Upper lobe of left lung (tissue), 6 donors: ENCODE data around the gene DPP6. TPM values are rescaled to one million over a fixed set of nuclear protein-coding genes. Genes with fewer than 3 reads are reported as not detected.

Experiments used
- ATAC-seq, 2 donors: fragments of 200-7000 bp; cut with Tn5 transposase; one replicate each; pipeline ENCODE4 v1.9.1; 2022; ENCODE audit warnings: mild to moderate bottlenecking in 2 of 2, moderate library complexity in 2 of 2; ENCODE audit not compliant: low FRiP score in 2 of 2
- DNase-seq, 2 donors: peaks; one replicate each; pipeline ENCODE4 v3.0.0-alpha.2; 2019 to 2020
- H3K27ac ChIP-seq, 4 donors: fragments of 200-600 bp; sonication (generic); one replicate each; pipeline ENCODE4 v1.5.1; 2016 to 2019
- H3K27me3 ChIP-seq, 4 donors: fragments of 200-600 bp; sonication (generic); one replicate each; pipeline ENCODE4 v1.5.1; 2017 to 2019
- H3K36me3 ChIP-seq, 4 donors: fragments of 200-600 bp; sonication (generic); one replicate each; pipeline ENCODE4 v1.5.1; 2016 to 2019
- H3K4me1 ChIP-seq, 4 donors: fragments of 200-600 bp; sonication (generic); one replicate each; pipeline ENCODE4 v1.5.1; 2018 to 2019
- H3K4me3 ChIP-seq, 4 donors: fragments of 200-600 bp; sonication (generic); one replicate each; pipeline ENCODE4 v1.5.1; 2017 to 2019; ENCODE audit warnings: mild to moderate bottlenecking in 2 of 4, moderate library complexity in 1 of 4
- H3K9me3 ChIP-seq, 4 donors: fragments of 200-600 bp; sonication (generic); one replicate each; pipeline ENCODE4 v1.5.1; 2018 to 2019
- EP300 ChIP-seq, 4 donors: sonication (generic); formaldehyde crosslinking; IDR thresholded peaks; one replicate each; pipeline ENCODE4 v1.5.1; 2017; ENCODE audit warnings: antibody characterized with exemption in 4 of 4, control low read depth in 2 of 4
- POLR2A ChIP-seq, 4 donors: fragments of 450-650 bp; IDR thresholded peaks; one replicate each; pipeline ENCODE4 v1.5.1; 2016 to 2017; ENCODE audit warnings: antibody characterized with exemption in 4 of 4, mild to moderate bottlenecking in 2 of 4
- POLR2AphosphoS5 ChIP-seq, 2 donors: sonication (generic); formaldehyde crosslinking; IDR thresholded peaks; one replicate each; pipeline ENCODE4 v1.5.1; 2017; ENCODE audit warnings: antibody characterized with exemption in 2 of 2
- WGBS, 2 donors: methylation state at CpG; one replicate each; pipeline ENCODE4 v1.1.5; 2017 to 2018; 5-methylcytosine and 5-hydroxymethylcytosine counted together
- total RNA-seq, 6 donors: library from RNA; depleted of rRNA in 4 of 6; stranded (reverse); fragments of >200 nt in 4 of 6; gene quantifications; one replicate each; pipeline versions ENCODE4 v1.1.0 to v1.2.1, GENCODE V29; 2016 to 2021
- TF ChIP-seq, protein P1 (sequence below), 6 experiments: fragments of 450-650 bp in 4 of 6; fragments of 200-600 bp in 2 of 6; sonication (generic) in 2 of 6; IDR thresholded peaks; one replicate each; pipeline ENCODE4 v1.5.1; 2016 to 2019; ENCODE audit warnings: antibody characterized with exemption in 6 of 6
- donor health status: DM: no; HTN: no; CAD: no; lungs with moderate emphysema.
- donor health status: DM: no; HTN: yes; CAD: no; lungs with severe emphysema.

The DPP6 gene
- total RNA-seq, 6 donors from 2014 or later, result 0.49 to 3.1 (median 0.86) TPM; not detected in 2

DNA sequence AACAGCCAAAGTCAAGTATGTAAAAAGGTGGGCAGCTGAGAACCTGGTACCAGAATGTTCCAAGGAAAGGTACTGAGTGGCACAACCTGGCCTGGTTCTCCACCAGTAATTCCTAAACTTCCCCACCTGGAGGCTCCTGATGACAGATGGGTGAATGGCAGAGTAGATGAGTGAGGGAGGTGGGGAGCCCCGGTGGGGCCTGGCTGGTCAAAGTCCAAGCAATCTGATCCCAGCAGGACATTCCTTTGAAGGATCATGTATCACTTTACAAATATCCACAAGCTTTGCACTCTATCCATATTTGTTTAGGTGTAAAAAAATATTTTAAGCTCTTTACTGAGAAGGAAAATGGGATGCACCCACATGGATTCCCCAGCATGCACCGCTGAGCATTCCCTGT lies 250.2 kb downstream of the DPP6 start:
- Histone ChIP-seq H3K4me3 (no peak overlapping the region), H3K9me3 (no peaks in the 10 kb centered on the region), H3K36me3 (no peaks in the 10 kb centered on the region), H3K27me3 (peaks cover 0 to 3% (median 0%) of the 10 kb centered on the region in 4 donors), H3K27ac (no peak overlapping the region), H3K4me1 (peaks cover 0 to 5% (median 0%) of the 10 kb centered on the region in 4 donors)
- no peak for DNase-seq
- TF ChIP-seq POLR2A (IDR thresholded peaks at IDR 0.05), result no peak
- 27 to 47% methylated on average over 2 of the region's 2 CpGs for WGBS, 2 donors
- no peak for ATAC-seq

GRCh38 chr7:154304231-154304630 lies 252.0 kb downstream of the DPP6 start:
- WGBS, 2 donors, result 46 to 49% methylated on average over 4 of the region's 4 CpGs
- TF ChIP-seq EP300 (IDR thresholded peaks at IDR 0.05), result no peak
- TF ChIP-seq POLR2A (IDR thresholded peaks at IDR 0.05), result no peak
- TF ChIP-seq, protein P1, sequence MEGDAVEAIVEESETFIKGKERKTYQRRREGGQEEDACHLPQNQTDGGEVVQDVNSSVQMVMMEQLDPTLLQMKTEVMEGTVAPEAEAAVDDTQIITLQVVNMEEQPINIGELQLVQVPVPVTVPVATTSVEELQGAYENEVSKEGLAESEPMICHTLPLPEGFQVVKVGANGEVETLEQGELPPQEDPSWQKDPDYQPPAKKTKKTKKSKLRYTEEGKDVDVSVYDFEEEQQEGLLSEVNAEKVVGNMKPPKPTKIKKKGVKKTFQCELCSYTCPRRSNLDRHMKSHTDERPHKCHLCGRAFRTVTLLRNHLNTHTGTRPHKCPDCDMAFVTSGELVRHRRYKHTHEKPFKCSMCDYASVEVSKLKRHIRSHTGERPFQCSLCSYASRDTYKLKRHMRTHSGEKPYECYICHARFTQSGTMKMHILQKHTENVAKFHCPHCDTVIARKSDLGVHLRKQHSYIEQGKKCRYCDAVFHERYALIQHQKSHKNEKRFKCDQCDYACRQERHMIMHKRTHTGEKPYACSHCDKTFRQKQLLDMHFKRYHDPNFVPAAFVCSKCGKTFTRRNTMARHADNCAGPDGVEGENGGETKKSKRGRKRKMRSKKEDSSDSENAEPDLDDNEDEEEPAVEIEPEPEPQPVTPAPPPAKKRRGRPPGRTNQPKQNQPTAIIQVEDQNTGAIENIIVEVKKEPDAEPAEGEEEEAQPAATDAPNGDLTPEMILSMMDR (IDR thresholded peaks at IDR 0.05), result no peak
- TF ChIP-seq POLR2AphosphoS5 (IDR thresholded peaks at IDR 0.05), result no peak
- no peaks in the 10 kb centered on the region for H3K9me3 ChIP-seq
- no peak overlapping the region for H3K27ac ChIP-seq
- no peak for DNase-seq
- no peaks in the 10 kb centered on the region for H3K36me3 ChIP-seq
- H3K27me3 ChIP-seq, result peaks cover 0 to 3% (median 0%) of the 10 kb centered on the region in 4 donors
- H3K4me3 ChIP-seq, result no peak overlapping the region
- peaks cover 0 to 5% (median 0%) of the 10 kb centered on the region in 4 donors for H3K4me1 ChIP-seq
- no peak for ATAC-seq

GRCh38 chr7:154304740-154305700 lies 252.8 kb downstream of the DPP6 start:
- 15% methylated on average over 19 to 42 of the region's 57 CpGs for WGBS, 2 donors
- Histone ChIP-seq H3K27me3 (peaks cover 0 to 3% (median 0%) of the 10 kb centered on the region in 4 donors), H3K4me1 (peaks cover 0 to 5% (median 0%) of the 10 kb centered on the region in 4 donors), H3K36me3 (no peaks in the 10 kb centered on the region), H3K27ac (no peak overlapping the region), H3K4me3 (no peak overlapping the region), H3K9me3 (no peaks in the 10 kb centered on the region)
- TF ChIP-seq, protein P1 (IDR thresholded peaks at IDR 0.05), result no peak
- ATAC-seq (no peak), DNase-seq (peak in 1 of 2 donors; percentile 73)

DNA sequence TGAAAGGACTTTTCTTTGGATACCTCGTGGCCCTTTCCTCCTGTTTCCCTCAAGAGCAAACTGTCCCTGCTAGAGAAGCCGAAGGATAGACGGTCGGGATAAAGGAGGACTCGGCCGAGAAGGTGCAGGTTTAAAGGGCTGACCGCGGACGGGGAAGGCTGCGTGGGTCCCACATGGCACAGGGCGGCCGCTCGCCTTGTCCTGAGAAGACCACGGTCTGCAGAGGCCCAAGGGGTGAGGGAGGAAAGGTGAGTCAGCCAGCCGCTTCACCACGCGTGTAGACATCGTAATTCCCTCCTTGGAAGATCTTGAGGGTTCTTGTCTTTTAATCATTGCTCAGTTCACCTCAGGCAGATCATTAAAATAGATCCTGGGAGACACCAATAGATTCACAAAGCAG lies 253.8 kb downstream of the DPP6 start:
- TF ChIP-seq POLR2A (IDR thresholded peaks at IDR 0.05), result no peak
- no peak for TF ChIP-seq POLR2AphosphoS5 (IDR thresholded peaks at IDR 0.05)
- no peak for TF ChIP-seq EP300 (IDR thresholded peaks at IDR 0.05)
- TF ChIP-seq, protein P1 (IDR thresholded peaks at IDR 0.05), result no peak
- Histone ChIP-seq H3K4me1 (peaks cover 0 to 5% (median 0%) of the 10 kb centered on the region in 4 donors), H3K36me3 (no peaks in the 10 kb centered on the region), H3K27ac (no peak overlapping the region), H3K4me3 (no peak overlapping the region), H3K9me3 (no peaks in the 10 kb centered on the region), H3K27me3 (peaks cover 0 to 3% (median 0%) of the 10 kb centered on the region in 4 donors)
- ATAC-seq (no peak), DNase-seq (peak in 1 of 2 donors; percentile 58)
- 84 to 88% methylated on average over 18 of the region's 18 CpGs for WGBS, 2 donors

DNA sequence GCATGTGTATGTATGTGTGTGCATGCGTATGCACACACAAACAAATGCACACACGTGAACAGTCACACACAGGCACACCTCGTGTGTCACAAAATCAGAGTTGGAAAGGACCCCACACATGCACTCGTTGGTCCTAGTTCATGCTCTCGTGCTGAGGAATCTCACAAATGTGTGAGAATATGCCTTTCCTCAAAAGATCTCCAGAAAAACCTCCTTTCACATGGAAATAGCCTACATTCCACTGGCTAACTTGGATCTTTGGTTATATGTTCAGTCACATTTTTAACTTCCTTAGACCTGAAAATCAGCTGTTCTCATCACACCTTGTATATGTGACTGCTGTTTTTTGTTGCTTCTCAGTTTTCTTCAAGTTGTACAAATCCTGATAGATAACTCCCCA lies 256.7 kb downstream of the DPP6 start:
- Histone ChIP-seq H3K27ac (no peak overlapping the region), H3K4me3 (no peak overlapping the region), H3K4me1 (peaks cover 0 to 5% (median 0%) of the 10 kb centered on the region in 4 donors), H3K36me3 (no peaks in the 10 kb centered on the region), H3K27me3 (peaks cover 0 to 3% (median 0%) of the 10 kb centered on the region in 4 donors), H3K9me3 (no peaks in the 10 kb centered on the region)
- TF ChIP-seq POLR2A (IDR thresholded peaks at IDR 0.05), result no peak
- no peak for TF ChIP-seq POLR2AphosphoS5 (IDR thresholded peaks at IDR 0.05)
- TF ChIP-seq, protein P1 (IDR thresholded peaks at IDR 0.05), result no peak
- TF ChIP-seq EP300 (IDR thresholded peaks at IDR 0.05), result no peak
- WGBS, 2 donors, result 46 to 50% methylated on average over 5 of the region's 5 CpGs
- DNase-seq, result no peak
- no peak for ATAC-seq
